Measurements from ENCODE around the gene SLC39A11.

Gene SLC39A11

GRCh38 chr17:72613396-72613795 is 479.1 kb downstream of the SLC39A11 start:
- DNase-seq = no peak

GRCh38 chr17:72611172-72611571 is 481.3 kb downstream of the SLC39A11 start:
- DNase-seq = no peak

GRCh38 chr17:72609501-72609900 is 483.0 kb downstream of the SLC39A11 start:
- DNase-seq = no peak

GRCh38 chr17:72608436-72608835 is 484.1 kb downstream of the SLC39A11 start:
- no peak for DNase-seq

GRCh38 chr17:72606656-72607055 is 485.8 kb downstream of the SLC39A11 start:
- no peak for DNase-seq

- no peak for DNase-seq
Measured at GRCh38 chr17:72605543-72605942, 486.9 kb downstream of the SLC39A11 start.

GRCh38 chr17:72604518-72604917 is 488.0 kb downstream of the SLC39A11 start:
- DNase-seq = no peak

- peak in 1 of 2 donors; percentile 10 for DNase-seq
Measured at GRCh38 chr17:72603420-72604242, 488.9 kb downstream of the SLC39A11 start.

GRCh38 chr17:72602517-72603419 is 489.7 kb downstream of the SLC39A11 start:
- peak; percentile 24 to 59 for DNase-seq

- DNase-seq = no peak
Measured at GRCh38 chr17:72600934-72601333, 491.6 kb downstream of the SLC39A11 start.

GRCh38 chr17:72599891-72600290 is 492.6 kb downstream of the SLC39A11 start:
- no peak for DNase-seq

GRCh38 chr17:72598695-72599094 is 493.8 kb downstream of the SLC39A11 start:
- DNase-seq = no peak

GRCh38 chr17:72597354-72598087 is 495.0 kb downstream of the SLC39A11 start:
- no peak for DNase-seq
